GM18873 (cell line): ENCODE data around the gene ATG9A.
A peak's percentile ranks its signal among the peaks of the same experiment; 100 is the strongest.

Experiments
- ATAC-seq: cut with Tn5 transposase; IDR thresholded peaks from one replicate; pipeline ENCODE4 v1.9.1; 2021; ENCODE audit warnings: mild to moderate bottlenecking, moderate library complexity, moderate number of reproducible peaks; ENCODE audit not compliant: unreplicated experiment, low FRiP score

The ATG9A gene

GRCh38 chr2:219178377-219179175 lies 50.9 kb downstream of the ATG9A start:
- peak; percentile 5 for ATAC-seq

GRCh38 chr2:219177552-219178376 lies 51.7 kb downstream of the ATG9A start, which contains the start of gene RETREG2:
Gene RETREG2, plus strand, starts transcription at chr2:219178275. Its CDS starts 78 bp downstream, at chr2:219178353.
- peak; percentile 28 for ATAC-seq

GRCh38 chr2:219176818-219177551 lies 52.5 kb downstream of the ATG9A start, which contains the start of gene CNPPD1:
Gene CNPPD1, minus strand, starts transcription at chr2:219176925. Its CDS starts 97 bp downstream, at chr2:219176828.
- ATAC-seq = peak; percentile 41

- ATAC-seq = peak; percentile 23
These were observed 53.3 kb downstream of the ATG9A start for GRCh38 chr2:219175928-219176817.

GRCh38 chr2:219175486-219175885 lies 54.0 kb downstream of the ATG9A start:
- ATAC-seq = no peak

- no peak for ATAC-seq
These were observed 54.6 kb downstream of the ATG9A start for GRCh38 chr2:219174801-219175200.

- no peak for ATAC-seq
These were observed 55.3 kb downstream of the ATG9A start for GRCh38 chr2:219174146-219174545.

- no peak for ATAC-seq
These were observed 56.3 kb downstream of the ATG9A start for GRCh38 chr2:219173176-219173575.

- no peak for ATAC-seq
These were observed 56.9 kb downstream of the ATG9A start for GRCh38 chr2:219172231-219173154.

- ATAC-seq = no peak
These were observed 58.2 kb downstream of the ATG9A start for GRCh38 chr2:219171231-219171651.

- ATAC-seq = no peak
These were observed 59.3 kb downstream of the ATG9A start, which contains the start of gene SLC23A3 for GRCh38 chr2:219169930-219170654. Gene SLC23A3, minus strand, starts transcription at chr2:219170029. Its CDS starts 45 bp downstream, at chr2:219169984.
